NCI-H2107 (cell line): Measurements from ENCODE around the gene CCNQ.

Experiments
- DNase-seq: peaks from one replicate; lab custom pipeline; 2025; lab: John Stamatoyannopoulos, UW

The CCNQ gene

GRCh38 chrX:153539171-153539978 lies 59.6 kb downstream of the CCNQ start:
- no peak for DNase-seq

GRCh38 chrX:153538424-153538823 lies 60.5 kb downstream of the CCNQ start:
- no peak for DNase-seq
